ENCODE results near the gene GRIK3.
"Not testable (repeated sequence)": the region's sequence is repeated elsewhere in the genome, so short reads cannot be mapped to it uniquely, and the experiment has no call there.

Gene GRIK3

GRCh38 chr1:36912365-36912865, 121.9 kb downstream of the GRIK3 start:
- no peak for TF ChIP-seq CTCF (conservative IDR thresholded peaks at IDR 0.05; ENCODE audit: low read depth, low read length)
- no peak overlapping the region for H3K4me3 ChIP-seq (ENCODE audit: low read length)
- DNase-seq (ENCODE audit: low read depth), result no peak

GRCh38 chr1:36911561-36912364, 122.6 kb downstream of the GRIK3 start:
- no peak for TF ChIP-seq CTCF (conservative IDR thresholded peaks at IDR 0.05; ENCODE audit: low read depth, low read length)
- H3K4me3 ChIP-seq (ENCODE audit: low read length), result no peak overlapping the region
- no peak for DNase-seq (ENCODE audit: low read depth)

- DNase-seq (ENCODE audit: low read depth), result no peak
- no peak overlapping the region for H3K4me3 ChIP-seq (ENCODE audit: low read length)
- no peak for TF ChIP-seq CTCF (conservative IDR thresholded peaks at IDR 0.05; ENCODE audit: low read depth, low read length)
Measured at GRCh38 chr1:36910886-36911540, 123.3 kb downstream of the GRIK3 start.

GRCh38 chr1:36909946-36910725, 124.2 kb downstream of the GRIK3 start:
- no peak for DNase-seq (ENCODE audit: low read depth)
- no peak overlapping the region for H3K4me3 ChIP-seq (ENCODE audit: low read length)
- TF ChIP-seq CTCF (conservative IDR thresholded peaks at IDR 0.05; ENCODE audit: low read depth, low read length), result no peak

- not testable (repeated sequence) for H3K4me3 ChIP-seq (ENCODE audit: low read length); DNase-seq (ENCODE audit: low read depth)
Measured at GRCh38 chr1:36909359-36909758, 125.0 kb downstream of the GRIK3 start.

- no peak for TF ChIP-seq CTCF (conservative IDR thresholded peaks at IDR 0.05; ENCODE audit: low read depth, low read length)
- DNase-seq (ENCODE audit: low read depth), result no peak
- H3K4me3 ChIP-seq (ENCODE audit: low read length), result no peak overlapping the region
Measured at GRCh38 chr1:36908096-36908495, 126.2 kb downstream of the GRIK3 start.

- no peak for TF ChIP-seq CTCF (conservative IDR thresholded peaks at IDR 0.05; ENCODE audit: low read depth, low read length)
- no peak for DNase-seq (ENCODE audit: low read depth)
- H3K4me3 ChIP-seq (ENCODE audit: low read length), result no peak overlapping the region
Measured at GRCh38 chr1:36906555-36906954, 127.8 kb downstream of the GRIK3 start.

All from retinal pigment epithelial cell (primary cell).